ENCODE data around the gene TRIM62.

TRIM62 gene

GRCh38 chr1:33170351-33171274, 11.2 kb downstream of the TRIM62 start:
- Histone ChIP-seq H3K36me3 (ENCODE audit: low read depth) (no peaks in the 10 kb centered on the region), H3K27me3 (ENCODE audit: insufficient read depth, poor library complexity, severe bottlenecking) (no peaks in the 10 kb centered on the region), H3K9me3 (ENCODE audit: severe bottlenecking) (no peaks in the 10 kb centered on the region), H3K4me3 (ENCODE audit: severe bottlenecking) (no peak overlapping the region), H3K27ac (ENCODE audit: poor library complexity, severe bottlenecking) (no peak overlapping the region), H3K4me1 (ENCODE audit: insufficient read depth, poor library complexity, severe bottlenecking) (no peaks in the 10 kb centered on the region)
- no peak for TF ChIP-seq CTCF (IDR thresholded peaks at IDR 0.05; ENCODE audit: poor library complexity, severe bottlenecking)
- ATAC-seq (ENCODE audit: low read depth) (0 out of 3 replicates have a peak, but pooled peaks have one; percentile 25), DNase-seq (ENCODE audit: low spot score) (peak; percentile 21)

GRCh38 chr1:33169290-33170055, 12.4 kb downstream of the TRIM62 start:
- ATAC-seq (ENCODE audit: low read depth) (no peak), DNase-seq (ENCODE audit: low spot score) (no peak)
- Histone ChIP-seq H3K27ac (ENCODE audit: poor library complexity, severe bottlenecking) (no peak overlapping the region), H3K9me3 (ENCODE audit: severe bottlenecking) (no peaks in the 10 kb centered on the region), H3K4me3 (ENCODE audit: severe bottlenecking) (no peak overlapping the region), H3K36me3 (ENCODE audit: low read depth) (no peaks in the 10 kb centered on the region), H3K4me1 (ENCODE audit: insufficient read depth, poor library complexity, severe bottlenecking) (no peaks in the 10 kb centered on the region), H3K27me3 (ENCODE audit: insufficient read depth, poor library complexity, severe bottlenecking) (no peaks in the 10 kb centered on the region)
- no peak for TF ChIP-seq CTCF (IDR thresholded peaks at IDR 0.05; ENCODE audit: poor library complexity, severe bottlenecking)

GRCh38 chr1:33168556-33169289, 13.1 kb downstream of the TRIM62 start:
- Histone ChIP-seq H3K36me3 (ENCODE audit: low read depth) (no peaks in the 10 kb centered on the region), H3K4me3 (ENCODE audit: severe bottlenecking) (no peak overlapping the region), H3K27ac (ENCODE audit: poor library complexity, severe bottlenecking) (no peak overlapping the region), H3K27me3 (ENCODE audit: insufficient read depth, poor library complexity, severe bottlenecking) (no peaks in the 10 kb centered on the region), H3K4me1 (ENCODE audit: insufficient read depth, poor library complexity, severe bottlenecking) (no peaks in the 10 kb centered on the region), H3K9me3 (ENCODE audit: severe bottlenecking) (no peaks in the 10 kb centered on the region)
- DNase-seq (ENCODE audit: low spot score), result no peak
- no peak for ATAC-seq (ENCODE audit: low read depth)
- no peak for TF ChIP-seq CTCF (IDR thresholded peaks at IDR 0.05; ENCODE audit: poor library complexity, severe bottlenecking)

- Histone ChIP-seq H3K9me3 (ENCODE audit: severe bottlenecking) (no peaks in the 10 kb centered on the region), H3K36me3 (ENCODE audit: low read depth) (no peaks in the 10 kb centered on the region), H3K4me1 (ENCODE audit: insufficient read depth, poor library complexity, severe bottlenecking) (no peaks in the 10 kb centered on the region), H3K4me3 (ENCODE audit: severe bottlenecking) (no peak overlapping the region), H3K27ac (ENCODE audit: poor library complexity, severe bottlenecking) (no peak overlapping the region), H3K27me3 (ENCODE audit: insufficient read depth, poor library complexity, severe bottlenecking) (no peaks in the 10 kb centered on the region)
- no peak for TF ChIP-seq CTCF (IDR thresholded peaks at IDR 0.05; ENCODE audit: poor library complexity, severe bottlenecking)
- no peak for ATAC-seq (ENCODE audit: low read depth)
- no peak for DNase-seq (ENCODE audit: low spot score)
Measured at GRCh38 chr1:33167650-33168447, 14.0 kb downstream of the TRIM62 start.

Data from RWPE2 (cell line).